Kidney (tissue), 14 donors: Measurements from ENCODE around the gene IDH3G. TPM values are rescaled to one million over a fixed set of nuclear protein-coding genes. Genes with fewer than 3 reads are reported as not detected.

Experiments used
- DNase-seq, 5 donors: peaks; one replicate each; pipeline ENCODE4 v3.0.0-alpha.2; 2013 to 2020
- FAIRE-seq: peaks from 2 replicates; lab custom pipeline; 2012; peaks lifted over from hg19 to GRCh38; lab: Jason Lieb, UNC
- H3K27ac ChIP-seq, 2 donors: one replicate each; pipeline ENCODE4 v1.7.0; 2013; ENCODE audit warnings: low read depth in 2 of 2, low read length in 2 of 2, inconsistent platforms in 1 of 2
- H3K27me3 ChIP-seq: one replicate; pipeline ENCODE4 v1.7.1; 2013; ENCODE audit warnings: low read length, inconsistent platforms; ENCODE audit not compliant: control insufficient read depth, insufficient read depth
- H3K36me3 ChIP-seq, 3 donors: one replicate each; pipeline versions ENCODE4 v1.7.0 to v1.7.1; 2013; ENCODE audit warnings: low read length in 3 of 3, control low read depth in 1 of 3, inconsistent platforms in 1 of 3; ENCODE audit not compliant: insufficient read depth in 3 of 3, control insufficient read depth in 2 of 3
- H3K4me1 ChIP-seq, 3 donors: one replicate each; pipeline versions ENCODE4 v1.7.0 to v1.7.1; 2013; ENCODE audit warnings: low read length in 3 of 3, inconsistent platforms in 1 of 3, low read depth in 1 of 3; ENCODE audit not compliant: control insufficient read depth in 2 of 3, insufficient read depth in 2 of 3
- H3K4me3 ChIP-seq, 3 donors: one replicate each; pipeline versions ENCODE4 v1.7.0 to v1.8.1; 2013; ENCODE audit warnings: low read length in 3 of 3, control low read depth in 1 of 3, inconsistent platforms in 1 of 3
- H3K9ac ChIP-seq, 3 donors: one replicate each; pipeline versions ENCODE4 v1.7.0 to v1.7.1; 2013; ENCODE audit warnings: low read length in 3 of 3, control low read depth in 1 of 3, inconsistent platforms in 1 of 3
- H3K9me3 ChIP-seq, 3 donors: one replicate each; pipeline versions ENCODE4 v1.7.0 to v1.7.1; 2013; ENCODE audit warnings: low read length in 3 of 3, control low read depth in 1 of 3, inconsistent platforms in 1 of 3; ENCODE audit not compliant: control insufficient read depth in 2 of 3, insufficient read depth in 1 of 3
- intact Hi-C: fragments of 100-400 bp; cut with DNase I; formaldehyde crosslinking; loops from one replicate; pipeline ENCODE4 v1.11.1; 2022
- polyA plus RNA-seq: library from polyadenylated mRNA; stranded (reverse); fragments of 350-450 nt; fragmentation: Illumina TruSeq; extraction: RNeasy Lipid Tissue Mini Kit (QIAGEN cat#74804); gene quantifications from one replicate; pipeline ENCODE4 v1.2.3, GENCODE V29; 2014; ENCODE audit warnings: low read depth, low replicate concordance; ENCODE audit not compliant: insufficient read depth
- total RNA-seq: library from RNA; stranded (reverse); fragmentation: NEBNext Ultra II Directional; extraction: Animal tissue kit (Norgen Biotek cat#: 25700); gene quantifications from one replicate; pipeline ENCODE4 v1.2.1, GENCODE V29; 2021
- TF ChIP-seq, protein P1 (sequence below): IDR thresholded peaks from 3 replicates; pipeline ENCODE4 v1.5.1; 2012; ENCODE audit warnings: mild to moderate bottlenecking, moderate library complexity, borderline replicate concordance; ENCODE audit not compliant: insufficient read depth; ENCODE audit errors: extremely low read depth
- donor health status: control.
- donor health status: control.
- donor health status: control.
- donor health status: control.
- donor health status: control.
- donor health status: DM: yes; HTN: yes; CAD: no.
- donor health status: Normal renal cell carcinoma (clear cell type).

Gene IDH3G
- total and polyA plus RNA-seq, 2 donors from 2014 or later = 62.1 to 100 TPM

DNA sequence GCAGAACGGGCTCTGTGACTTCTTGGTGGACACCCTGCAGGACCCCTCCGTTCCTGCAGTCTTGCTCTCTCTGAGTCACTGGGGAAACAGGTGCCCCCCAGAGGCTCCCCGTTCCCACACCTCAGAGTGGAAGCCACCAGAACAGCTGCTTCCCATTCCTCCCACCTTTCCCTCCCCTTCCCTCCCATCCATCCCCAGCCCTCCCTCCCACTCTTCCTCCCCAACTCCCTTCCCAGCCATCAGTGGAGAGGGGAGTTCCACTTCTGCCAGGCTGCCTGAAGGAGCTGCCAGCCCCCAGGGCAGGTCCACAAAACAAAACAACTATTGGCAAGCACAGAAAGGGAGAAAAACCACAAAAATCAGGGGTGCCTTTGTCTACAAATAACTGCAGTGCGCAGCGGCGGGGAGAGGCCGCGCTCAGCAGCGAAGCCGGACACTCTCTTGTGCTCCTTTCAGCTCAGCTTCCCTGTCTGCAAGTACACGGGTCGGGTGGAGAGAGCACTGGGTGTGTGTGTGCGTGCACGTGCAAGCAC, 8.4 kb upstream of the IDH3G start:
- Histone ChIP-seq H3K9ac (no peak overlapping the region), H3K4me3 (no peak overlapping the region), H3K27me3 (no peaks in the 10 kb centered on the region), H3K36me3 (no peaks in the 10 kb centered on the region), H3K4me1 (no peaks in the 10 kb centered on the region), H3K9me3 (no peaks in the 10 kb centered on the region), H3K27ac (no peak overlapping the region)
- peak in 1 of 5 donors; percentile 30 for DNase-seq
- TF ChIP-seq, protein P1, sequence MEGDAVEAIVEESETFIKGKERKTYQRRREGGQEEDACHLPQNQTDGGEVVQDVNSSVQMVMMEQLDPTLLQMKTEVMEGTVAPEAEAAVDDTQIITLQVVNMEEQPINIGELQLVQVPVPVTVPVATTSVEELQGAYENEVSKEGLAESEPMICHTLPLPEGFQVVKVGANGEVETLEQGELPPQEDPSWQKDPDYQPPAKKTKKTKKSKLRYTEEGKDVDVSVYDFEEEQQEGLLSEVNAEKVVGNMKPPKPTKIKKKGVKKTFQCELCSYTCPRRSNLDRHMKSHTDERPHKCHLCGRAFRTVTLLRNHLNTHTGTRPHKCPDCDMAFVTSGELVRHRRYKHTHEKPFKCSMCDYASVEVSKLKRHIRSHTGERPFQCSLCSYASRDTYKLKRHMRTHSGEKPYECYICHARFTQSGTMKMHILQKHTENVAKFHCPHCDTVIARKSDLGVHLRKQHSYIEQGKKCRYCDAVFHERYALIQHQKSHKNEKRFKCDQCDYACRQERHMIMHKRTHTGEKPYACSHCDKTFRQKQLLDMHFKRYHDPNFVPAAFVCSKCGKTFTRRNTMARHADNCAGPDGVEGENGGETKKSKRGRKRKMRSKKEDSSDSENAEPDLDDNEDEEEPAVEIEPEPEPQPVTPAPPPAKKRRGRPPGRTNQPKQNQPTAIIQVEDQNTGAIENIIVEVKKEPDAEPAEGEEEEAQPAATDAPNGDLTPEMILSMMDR = no peak
- intact Hi-C loops = no loop called here
- no peak for FAIRE-seq

DNA sequence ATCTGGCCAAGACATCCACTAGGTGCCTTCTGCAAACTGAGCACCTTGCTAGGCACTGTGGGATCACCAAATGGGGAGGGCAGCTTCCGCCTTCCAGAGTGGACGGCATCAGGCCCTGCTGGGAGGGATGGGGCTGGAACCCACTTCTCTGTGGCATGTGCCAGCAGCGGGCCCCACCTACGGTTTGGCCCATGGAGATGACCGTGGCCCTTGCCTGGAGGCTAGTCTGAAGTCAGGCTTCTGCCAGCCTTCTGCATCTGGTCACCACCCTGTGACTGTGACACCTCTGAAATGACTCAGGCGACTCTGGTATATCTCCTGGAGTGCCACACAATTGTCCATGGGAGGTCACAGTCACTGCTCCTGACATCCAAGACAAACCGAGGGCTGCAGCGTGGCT, 7.5 kb upstream of the IDH3G start:
- H3K4me1 ChIP-seq = no peaks in the 10 kb centered on the region
- intact Hi-C loops = no loop called here
- FAIRE-seq = no peak
- no peak for DNase-seq
- H3K27me3 ChIP-seq = no peaks in the 10 kb centered on the region
- H3K27ac ChIP-seq = no peak overlapping the region
- H3K9me3 ChIP-seq = no peaks in the 10 kb centered on the region
- no peak overlapping the region for H3K4me3 ChIP-seq
- H3K9ac ChIP-seq = no peak overlapping the region
- H3K36me3 ChIP-seq = no peaks in the 10 kb centered on the region
- TF ChIP-seq, protein P1 = no peak

DNA sequence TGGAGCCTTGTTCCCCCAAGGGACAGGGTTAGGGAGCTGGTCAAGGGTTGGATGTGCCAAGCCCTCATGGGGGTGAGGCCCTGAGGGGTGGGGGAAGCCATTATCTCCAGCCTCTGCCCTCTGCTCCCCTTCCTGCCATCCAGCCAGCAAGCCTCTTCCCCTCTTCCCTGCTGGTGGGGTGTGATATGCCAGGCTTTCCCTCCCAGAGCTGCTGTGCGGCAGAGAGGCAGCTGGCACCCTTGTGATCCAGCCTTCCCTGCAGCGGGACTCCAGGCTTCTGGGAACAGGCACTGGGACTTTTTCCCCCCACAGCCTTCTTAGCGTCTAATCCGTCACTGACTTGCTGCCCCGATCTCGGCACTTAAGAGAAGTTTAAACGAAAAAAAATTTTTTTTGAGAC, 6.6 kb upstream of the IDH3G start:
- Histone ChIP-seq H3K9ac (no peak overlapping the region), H3K9me3 (no peaks in the 10 kb centered on the region), H3K36me3 (no peaks in the 10 kb centered on the region), H3K27ac (no peak overlapping the region), H3K4me3 (no peak overlapping the region), H3K27me3 (no peaks in the 10 kb centered on the region), H3K4me1 (peaks cover 0 to 1% (median 0%) of the 10 kb centered on the region in 3 donors)
- TF ChIP-seq, protein P1 = no peak
- no peak for DNase-seq
- no peak for FAIRE-seq
- intact Hi-C loops = no loop called here
